Measurements from ENCODE around the gene SPANXN5.
"Not testable (repeated sequence)": the region's sequence is repeated elsewhere in the genome, so short reads cannot be mapped to it uniquely, and the experiment has no call there.

- TF ChIP-seq, protein P1, sequence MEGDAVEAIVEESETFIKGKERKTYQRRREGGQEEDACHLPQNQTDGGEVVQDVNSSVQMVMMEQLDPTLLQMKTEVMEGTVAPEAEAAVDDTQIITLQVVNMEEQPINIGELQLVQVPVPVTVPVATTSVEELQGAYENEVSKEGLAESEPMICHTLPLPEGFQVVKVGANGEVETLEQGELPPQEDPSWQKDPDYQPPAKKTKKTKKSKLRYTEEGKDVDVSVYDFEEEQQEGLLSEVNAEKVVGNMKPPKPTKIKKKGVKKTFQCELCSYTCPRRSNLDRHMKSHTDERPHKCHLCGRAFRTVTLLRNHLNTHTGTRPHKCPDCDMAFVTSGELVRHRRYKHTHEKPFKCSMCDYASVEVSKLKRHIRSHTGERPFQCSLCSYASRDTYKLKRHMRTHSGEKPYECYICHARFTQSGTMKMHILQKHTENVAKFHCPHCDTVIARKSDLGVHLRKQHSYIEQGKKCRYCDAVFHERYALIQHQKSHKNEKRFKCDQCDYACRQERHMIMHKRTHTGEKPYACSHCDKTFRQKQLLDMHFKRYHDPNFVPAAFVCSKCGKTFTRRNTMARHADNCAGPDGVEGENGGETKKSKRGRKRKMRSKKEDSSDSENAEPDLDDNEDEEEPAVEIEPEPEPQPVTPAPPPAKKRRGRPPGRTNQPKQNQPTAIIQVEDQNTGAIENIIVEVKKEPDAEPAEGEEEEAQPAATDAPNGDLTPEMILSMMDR (IDR thresholded peaks at IDR 0.05) = not testable (repeated sequence)
- TF ChIP-seq POLR2A (IDR thresholded peaks at IDR 0.05) = not testable (repeated sequence)
Observed at GRCh38 chrX:52843619-52844018, 46.4 kb upstream of the SPANXN5 start.
